K562 (cell line): Measurements from ENCODE around the gene PLCG2. TPM values are rescaled to one million over a fixed set of nuclear protein-coding genes. Genes with fewer than 3 reads are reported as not detected.

Experiments used
- ATAC-seq: fragments of 200-7000 bp; cut with Tn5 transposase; 3 replicates; pipeline ENCODE4 v1.9.1; 2020; ENCODE audit warnings: moderate library complexity
- BruUV-seq: library from RNA; stranded (reverse); fragments of 400-500 nt; replicated peaks from 2 replicates; lab custom pipeline; 2021; lab: Mats Ljungman, UMichigan
- CTCF ChIA-PET: fragments of 300-600 bp; formaldehyde crosslinking; extraction: SDS; loops from one replicate; lab custom pipeline; 2021; ENCODE audit warnings: low intra/inter-chr PET ratio; lab: Yijun Ruan, JAX
- POLR2A ChIA-PET: fragments of 300-600, 350-650 bp; sonication (Branson Sonifier 250); formaldehyde crosslinking; extraction: SDS; loops from one replicate; lab custom pipeline; 2021; ENCODE audit warnings: antibody characterized with exemption, inconsistent platforms; lab: Yijun Ruan, JAX
- DNase-seq, 4 experiments: peaks; one replicate each; pipeline versions ENCODE4 v3.0.0 to v3.0.0-alpha.2; 2011 to 2018; ENCODE audit warnings: low spot score in 3 of 4, mixed read lengths in 3 of 4; ENCODE audit errors: extremely low read depth in 1 of 4
- FAIRE-seq: peaks from 2 replicates; lab custom pipeline; 2011; peaks lifted over from hg19 to GRCh38; lab: Jason Lieb, UNC
- H2AFZ ChIP-seq: 2 replicates; pipeline ENCODE4 v1.6.0; 2011; ENCODE audit warnings: low read depth, low read length, control low read depth, inconsistent platforms
- H3K27ac ChIP-seq: fragments of 200-600 bp; 3 replicates; pipeline ENCODE4 v1.8.0; 2011; ENCODE audit warnings: low read depth, mild to moderate bottlenecking, control low read depth, inconsistent platforms, low read length, moderate library complexity, mixed read lengths; ENCODE audit errors: extremely low read depth
- H3K27me3 ChIP-seq, 2 experiments: fragments of 300-600 bp in 1 of 2; 2 replicates in 1 of 2; 3 replicates in 1 of 2; pipeline versions ENCODE4 v1.6.0 to v1.8.0; 2011; ENCODE audit warnings: inconsistent platforms in 2 of 2, low read length in 2 of 2, mild to moderate bottlenecking in 1 of 2, mixed read lengths in 1 of 2, moderate library complexity in 1 of 2; ENCODE audit not compliant: control insufficient read depth in 2 of 2, insufficient read depth in 2 of 2
- H3K36me3 ChIP-seq: fragments of 300-600 bp; 3 replicates; pipeline ENCODE4 v1.8.0; 2011; ENCODE audit warnings: mild to moderate bottlenecking, low read length, inconsistent platforms; ENCODE audit not compliant: control insufficient read depth, insufficient read depth
- H3K4me1 ChIP-seq, 2 experiments: fragments of 200-600 bp in 1 of 2; replicated peaks in 1 of 2; 2 replicates in 1 of 2; 3 replicates in 1 of 2; pipeline versions ENCODE4 v1.5.1 to v1.8.0; 2011; ENCODE audit warnings: inconsistent platforms in 2 of 2, low read length in 2 of 2, mild to moderate bottlenecking in 1 of 2, mixed read lengths in 1 of 2, moderate library complexity in 1 of 2; ENCODE audit not compliant: control insufficient read depth in 2 of 2, insufficient read depth in 2 of 2
- H3K4me2 ChIP-seq: 2 replicates; pipeline ENCODE4 v1.6.1; 2011; ENCODE audit warnings: low read length, control low read depth, inconsistent platforms, mixed read lengths; ENCODE audit not compliant: insufficient read depth
- H3K4me3 ChIP-seq: fragments of 200-600 bp; sonication (generic), shearing (Covaris generic); 2 replicates; pipeline ENCODE4 v1.5.1; 2016; ENCODE audit warnings: control low read depth, inconsistent platforms
- H3K79me2 ChIP-seq: fragments of 200-600 bp; 3 replicates; pipeline ENCODE4 v1.8.0; 2011; ENCODE audit warnings: low read length, inconsistent platforms; ENCODE audit not compliant: control insufficient read depth, insufficient read depth
- H3K9ac ChIP-seq, 2 experiments: 2 replicates each; pipeline versions ENCODE4 v1.6.0 to v1.6.1; 2011; ENCODE audit warnings: low read depth in 2 of 2, low read length in 2 of 2, control low read depth in 1 of 2, inconsistent platforms in 1 of 2, mild to moderate bottlenecking in 1 of 2, mixed read lengths in 1 of 2; ENCODE audit not compliant: insufficient read depth in 1 of 2
- H3K9me1 ChIP-seq: one replicate; pipeline ENCODE4 v1.6.0; 2011; ENCODE audit warnings: inconsistent platforms, mild to moderate bottlenecking, low read length, moderate library complexity; ENCODE audit not compliant: control insufficient read depth, insufficient read depth
- H3K9me3 ChIP-seq: replicated peaks from 2 replicates; pipeline ENCODE4 v1.5.1; 2011; ENCODE audit warnings: low read depth, low read length, inconsistent platforms; ENCODE audit not compliant: control insufficient read depth, insufficient read depth
- H4K20me1 ChIP-seq: replicated peaks from 2 replicates; pipeline ENCODE4 v1.6.1; 2011; ENCODE audit warnings: low read length, inconsistent platforms, mixed read lengths; ENCODE audit not compliant: control insufficient read depth, insufficient read depth
- ARHGAP35 ChIP-seq: fragments of 450-650 bp; IDR thresholded peaks from 2 replicates; pipeline ENCODE4 v1.6.1; 2018; ENCODE audit not compliant: partially characterized antibody
- CLOCK ChIP-seq: fragments of 250-450 bp; sonication (Bioruptor Pico); IDR thresholded peaks from 2 replicates; pipeline ENCODE4 v1.4.0; 2020; ENCODE audit warnings: mild to moderate bottlenecking, moderate library complexity, borderline replicate concordance
- FOXA1 ChIP-seq: fragments of 450-650 bp; IDR thresholded peaks from 2 replicates; pipeline ENCODE4 v1.6.1; 2016; ENCODE audit warnings: mild to moderate bottlenecking, borderline replicate concordance
- FOXO4 ChIP-seq: fragments of 450-650 bp; formaldehyde crosslinking; IDR thresholded peaks from 2 replicates; pipeline ENCODE4 v1.4.0; 2020; ENCODE audit warnings: mild to moderate bottlenecking, moderate library complexity
- JUND ChIP-seq, 2 experiments: IDR thresholded peaks; 2 replicates in 1 of 2; 3 replicates in 1 of 2; pipeline ENCODE4 v1.6.1; 2011; ENCODE audit warnings: borderline replicate concordance in 2 of 2, low read depth in 2 of 2, low read length in 2 of 2, improper control_type of control experiment in 1 of 2, missing biosample characterization in 1 of 2, missing genetic modification characterization in 1 of 2, missing genetic modification reagents in 1 of 2
- MAFG ChIP-seq: fragments of 450-650 bp; conservative IDR thresholded peaks from 2 replicates; pipeline ENCODE4 v1.6.1; 2016; ENCODE audit warnings: missing genetic modification characterization, missing compliant biosample characterization
- NR4A1 ChIP-seq, 2 experiments: fragments of 250-450 bp in 1 of 2; fragments of 450-650 bp in 1 of 2; sonication (Bioruptor Pico) in 1 of 2; IDR thresholded peaks; 2 replicates each; pipeline versions ENCODE4 v1.4.0 to v1.6.1; 2016 to 2020; ENCODE audit warnings: mild to moderate bottlenecking in 2 of 2, missing compliant biosample characterization in 1 of 2, missing genetic modification characterization in 1 of 2, moderate library complexity in 1 of 2
- SMARCA4 ChIP-seq: fragments of 450-650 bp; IDR thresholded peaks from 2 replicates; pipeline ENCODE4 v1.6.1; 2016
- SNAPC5 ChIP-seq: fragments of 250-450 bp; sonication (Bioruptor Pico); IDR thresholded peaks from 2 replicates; pipeline ENCODE4 v1.8.0; 2021; ENCODE audit warnings: moderate library complexity, mild to moderate bottlenecking, inconsistent platforms
- ZNF347 ChIP-seq: fragments of 450-650 bp; formaldehyde crosslinking; IDR thresholded peaks from 2 replicates; pipeline ENCODE4 v1.4.0; 2020; ENCODE audit warnings: low read depth, mild to moderate bottlenecking, moderate library complexity
- WGBS: fragments of 100-300 bp; shearing (Covaris generic); methylation state at CpG from one replicate; pipeline ENCODE4 v1.1.6; 2016; ENCODE audit warnings: low coverage, mixed read lengths; ENCODE audit not compliant: insufficient coverage; ENCODE audit errors: missing lambda C conversion rate; 5-methylcytosine and 5-hydroxymethylcytosine counted together
- in situ Hi-C: fragments of 300-500 bp; cut with MboI; formaldehyde crosslinking; loops from 4 replicates; pipeline ENCODE4 v1.15.0; 2018; ENCODE audit warnings: inconsistent platforms, mixed read lengths
- intact Hi-C: fragments of 100-400 bp; cut with micrococcal nuclease; formaldehyde crosslinking; loops from 2 replicates; pipeline ENCODE4 v1.14.2; 2022
- polyA plus RNA-seq, 8 experiments: library from polyadenylated mRNA; depleted of rRNA in 4 of 8; stranded (reverse) in 5 of 8; unstranded in 3 of 8; fragments of >200 nt; fragmentation: Nextera tagmentation in 2 of 8; fragmentation: Illumina TruSeq in 1 of 8; extraction: Ambion mirVana in 2 of 8; extraction: Trizol in 1 of 8; gene quantifications; 2 replicates each; pipeline versions ENCODE4 v1.2.1 to v1.2.3, GENCODE V29; 2011 to 2014; ENCODE audit warnings: inconsistent platforms in 1 of 8, missing spikeins in 1 of 8
- total RNA-seq, 7 experiments: library from RNA; depleted of rRNA in 6 of 7; stranded (reverse); fragments of >200 nt in 6 of 7; fragmentation: Illumina TruSeq in 2 of 7; extraction: Trizol in 2 of 7; gene quantifications; 2 replicates each; pipeline versions ENCODE4 v1.2.1 to v1.2.3, GENCODE V29; 2011 to 2021; ENCODE audit warnings: low replicate concordance in 1 of 7
- TF ChIP-seq, protein P1 (sequence below): sonication (generic); formaldehyde crosslinking; IDR thresholded peaks from 2 replicates; pipeline ENCODE4 v1.5.0; 2020; ENCODE audit warnings: missing genetic modification reagents
- TF ChIP-seq, protein P2 (sequence below), 3 experiments: IDR thresholded peaks in 2 of 3; conservative IDR thresholded peaks in 1 of 3; 2 replicates each; pipeline ENCODE4 v1.5.1; 2011 to 2012; ENCODE audit warnings: low read length in 3 of 3, mild to moderate bottlenecking in 3 of 3, control low read depth in 2 of 3, improper control_type of control experiment in 1 of 3, inconsistent platforms in 1 of 3, low read depth in 1 of 3, mixed read lengths in 1 of 3, moderate library complexity in 1 of 3; ENCODE audit not compliant: insufficient read depth in 2 of 3

PLCG2 gene
- total and polyA plus RNA-seq, 9 of the 15 experiments (the other 6 are each of a cell fraction or from before 2014, with no cell fraction given): 0.94 to 7.1 (median 3.1) TPM

DNA sequence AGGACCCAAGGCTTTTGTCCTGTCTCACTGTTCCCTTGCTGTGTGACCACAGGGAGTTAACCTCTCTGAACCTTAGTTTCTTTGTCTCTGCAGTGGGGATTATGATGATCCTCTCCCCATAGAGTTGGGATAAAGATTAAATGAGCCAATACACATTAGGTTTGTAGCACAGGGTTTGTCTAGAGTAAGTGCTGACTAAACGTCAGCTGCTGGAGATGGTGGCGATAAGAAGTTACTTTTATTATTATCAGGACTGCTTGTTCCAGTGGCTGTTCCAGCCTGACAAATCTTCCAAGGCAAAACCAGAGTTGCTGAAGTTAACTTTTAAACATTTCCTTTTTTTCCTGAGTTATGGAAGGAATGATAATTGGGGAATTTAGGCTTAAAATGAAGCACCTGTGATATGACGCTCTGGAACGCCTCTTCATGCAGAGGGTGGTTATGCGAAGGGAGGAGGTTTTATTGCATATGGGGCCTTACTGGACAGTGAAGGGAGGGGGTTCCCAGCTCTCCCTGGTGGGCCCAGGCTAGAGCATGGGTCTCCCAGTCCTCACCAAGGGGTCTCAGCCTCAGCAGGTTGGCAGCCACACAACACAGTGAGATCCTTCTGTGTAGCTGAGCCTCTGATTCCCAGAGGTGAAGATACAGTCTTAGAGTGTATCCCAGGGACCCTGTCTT, 35.8 kb downstream of the PLCG2 start:
- peaks cover 4% of the 10 kb centered on the region; the same call in 1 of the 2 replicates for H4K20me1 ChIP-seq
- TF ChIP-seq ZNF347 (CRISPR knock-in tag) (no peak), NR4A1 (CRISPR knock-in tag; IDR thresholded peaks at IDR 0.05) (no peak), NR4A1 (tag; IDR thresholded peaks at IDR 0.05) (no peak), SNAPC5 (CRISPR knock-in tag) (no peak), SMARCA4 (0 out of 2 replicates have a peak, but pooled peaks have one; percentile 16), FOXA1 (no peak), ARHGAP35 (no peak), CLOCK (no peak), MAFG (0 out of 2 replicates have a peak, but pooled peaks have one; percentile 25), JUND (IDR thresholded peaks at IDR 0.05; ENCODE audit: borderline replicate concordance, low read depth, low read length) (peak; percentile 72; the same call in 1 of the 2 replicates), JUND (tag; IDR thresholded peaks at IDR 0.05; ENCODE audit: borderline replicate concordance, low read depth, low read length) (peak; percentile 48; the same call in 1 of the 3 replicates), FOXO4 (no peak)
- TF ChIP-seq, protein P1, sequence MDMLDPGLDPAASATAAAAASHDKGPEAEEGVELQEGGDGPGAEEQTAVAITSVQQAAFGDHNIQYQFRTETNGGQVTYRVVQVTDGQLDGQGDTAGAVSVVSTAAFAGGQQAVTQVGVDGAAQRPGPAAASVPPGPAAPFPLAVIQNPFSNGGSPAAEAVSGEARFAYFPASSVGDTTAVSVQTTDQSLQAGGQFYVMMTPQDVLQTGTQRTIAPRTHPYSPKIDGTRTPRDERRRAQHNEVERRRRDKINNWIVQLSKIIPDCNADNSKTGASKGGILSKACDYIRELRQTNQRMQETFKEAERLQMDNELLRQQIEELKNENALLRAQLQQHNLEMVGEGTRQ (CRISPR knock-in tag): no peak
- TF ChIP-seq, protein P2, sequence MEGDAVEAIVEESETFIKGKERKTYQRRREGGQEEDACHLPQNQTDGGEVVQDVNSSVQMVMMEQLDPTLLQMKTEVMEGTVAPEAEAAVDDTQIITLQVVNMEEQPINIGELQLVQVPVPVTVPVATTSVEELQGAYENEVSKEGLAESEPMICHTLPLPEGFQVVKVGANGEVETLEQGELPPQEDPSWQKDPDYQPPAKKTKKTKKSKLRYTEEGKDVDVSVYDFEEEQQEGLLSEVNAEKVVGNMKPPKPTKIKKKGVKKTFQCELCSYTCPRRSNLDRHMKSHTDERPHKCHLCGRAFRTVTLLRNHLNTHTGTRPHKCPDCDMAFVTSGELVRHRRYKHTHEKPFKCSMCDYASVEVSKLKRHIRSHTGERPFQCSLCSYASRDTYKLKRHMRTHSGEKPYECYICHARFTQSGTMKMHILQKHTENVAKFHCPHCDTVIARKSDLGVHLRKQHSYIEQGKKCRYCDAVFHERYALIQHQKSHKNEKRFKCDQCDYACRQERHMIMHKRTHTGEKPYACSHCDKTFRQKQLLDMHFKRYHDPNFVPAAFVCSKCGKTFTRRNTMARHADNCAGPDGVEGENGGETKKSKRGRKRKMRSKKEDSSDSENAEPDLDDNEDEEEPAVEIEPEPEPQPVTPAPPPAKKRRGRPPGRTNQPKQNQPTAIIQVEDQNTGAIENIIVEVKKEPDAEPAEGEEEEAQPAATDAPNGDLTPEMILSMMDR (IDR thresholded peaks at IDR 0.05 in 2 of 3, conservative IDR thresholded peaks at IDR 0.05 in 1 of 3; ENCODE audit: insufficient read depth in 2 of 3, low read depth in 1 of 3, low read length in 3 of 3): no peak

More for the DNA sequence above, 35.8 kb downstream of the PLCG2 start:
- in situ Hi-C loops (no loop called here), intact Hi-C loops (no loop called here)
- DNase-seq (no peak), ATAC-seq (no peak), FAIRE-seq (no peak)
- POLR2A ChIA-PET: interaction anchor here (0.5 to 0.9 kb wide), 2 partner anchors 9 to 575 kb away, joined by 3 read pairs; no protein-coding TSS in a partner anchor
- Histone ChIP-seq H2AFZ (no peak overlapping the region), H3K79me2 (no peaks in the 10 kb centered on the region), H3K36me3 (no peaks in the 10 kb centered on the region), H3K9me3 (no peaks in the 10 kb centered on the region), H3K9ac (no peak overlapping the region), H3K4me3 (no peak overlapping the region), H3K4me1 (no peaks in the 10 kb centered on the region; a peak in 2 of 5 replicates), H3K4me2 (no peak overlapping the region), H3K27me3 (peaks cover 15 to 52% of the 10 kb centered on the region in 2 experiments; a peak in 4 of 5 replicates), H3K9me1 (no peaks in the 10 kb centered on the region), H3K27ac (no peak overlapping the region)
- 2% methylated on average over 5 of the region's 5 CpGs for WGBS
- BruUV-seq: no TSS peak
- CTCF ChIA-PET: interaction anchor here (0.7 kb wide), 1 partner anchor 24 kb away, joined by 3 read pairs; no protein-coding TSS in a partner anchor
